ENCODE data around the gene ZNF568. TPM values are rescaled to one million over a fixed set of nuclear protein-coding genes. Genes with fewer than 3 reads are reported as not detected.

ZNF568 gene
- total and polyA plus RNA-seq, 9 of the 15 experiments (the other 6 are each of a cell fraction or from before 2014, with no cell fraction given), result 0.04 to 0.36 (median 0.07) TPM; not detected in 1

DNA sequence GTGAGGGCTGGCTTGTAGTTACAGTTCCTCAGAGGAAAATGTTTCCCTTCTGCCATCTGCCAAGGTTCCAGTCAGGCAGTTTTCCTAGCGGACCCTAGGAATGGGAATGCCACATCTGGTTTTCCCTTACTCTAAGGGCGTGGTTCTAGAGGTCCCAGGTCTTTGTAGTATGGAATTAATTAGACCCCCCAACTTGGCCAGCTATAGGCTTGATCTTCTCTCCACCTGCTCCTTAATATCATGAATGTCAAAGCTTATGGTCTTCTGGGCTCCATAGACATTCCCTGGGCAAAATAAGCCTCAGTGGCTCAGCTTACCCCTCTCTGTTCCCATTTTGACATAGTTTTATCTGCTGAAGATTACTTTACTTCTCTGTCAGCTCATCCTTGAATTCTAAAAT lies 70.0 kb downstream of the ZNF568 start:
- FAIRE-seq (no peak), DNase-seq (ENCODE audit: extremely low read depth in 1 of 4, low spot score in 3 of 4) (no peak), ATAC-seq (no peak)
- H3K4me2 ChIP-seq (ENCODE audit: insufficient read depth, low read length), result no peak overlapping the region
- H3K27ac ChIP-seq (ENCODE audit: extremely low read depth, low read depth, low read length), result no peak overlapping the region
- no peaks in the 10 kb centered on the region for H3K4me1 ChIP-seq (replicated peaks in 1 of 2; ENCODE audit: control insufficient read depth in 2 of 2, insufficient read depth in 2 of 2, low read length in 2 of 2)
- no peak overlapping the region for H3K4me3 ChIP-seq
- H3K79me2 ChIP-seq (ENCODE audit: control insufficient read depth, insufficient read depth, low read length), result no peaks in the 10 kb centered on the region
- CTCF ChIA-PET (ENCODE audit: low intra/inter-chr PET ratio), result no interaction called here
- H3K9me1 ChIP-seq (ENCODE audit: control insufficient read depth, insufficient read depth, low read length), result no peaks in the 10 kb centered on the region
- TF ChIP-seq, protein P1, sequence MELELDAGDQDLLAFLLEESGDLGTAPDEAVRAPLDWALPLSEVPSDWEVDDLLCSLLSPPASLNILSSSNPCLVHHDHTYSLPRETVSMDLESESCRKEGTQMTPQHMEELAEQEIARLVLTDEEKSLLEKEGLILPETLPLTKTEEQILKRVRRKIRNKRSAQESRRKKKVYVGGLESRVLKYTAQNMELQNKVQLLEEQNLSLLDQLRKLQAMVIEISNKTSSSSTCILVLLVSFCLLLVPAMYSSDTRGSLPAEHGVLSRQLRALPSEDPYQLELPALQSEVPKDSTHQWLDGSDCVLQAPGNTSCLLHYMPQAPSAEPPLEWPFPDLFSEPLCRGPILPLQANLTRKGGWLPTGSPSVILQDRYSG (tag; conservative IDR thresholded peaks at IDR 0.05; ENCODE audit: low read depth), result no peak
- no peak for TF ChIP-seq SP1 (CRISPR knock-in tag; IDR thresholded peaks at IDR 0.05)
- no peak for TF ChIP-seq CHD4 (IDR thresholded peaks at IDR 0.05; ENCODE audit: insufficient read depth, insufficient replicate concordance, low read depth, low read length, poor library complexity, severe bottlenecking)
- no peak for TF ChIP-seq SAFB (IDR thresholded peaks at IDR 0.05; ENCODE audit: borderline replicate concordance, low read depth, low read length)
- TF ChIP-seq, protein P2, sequence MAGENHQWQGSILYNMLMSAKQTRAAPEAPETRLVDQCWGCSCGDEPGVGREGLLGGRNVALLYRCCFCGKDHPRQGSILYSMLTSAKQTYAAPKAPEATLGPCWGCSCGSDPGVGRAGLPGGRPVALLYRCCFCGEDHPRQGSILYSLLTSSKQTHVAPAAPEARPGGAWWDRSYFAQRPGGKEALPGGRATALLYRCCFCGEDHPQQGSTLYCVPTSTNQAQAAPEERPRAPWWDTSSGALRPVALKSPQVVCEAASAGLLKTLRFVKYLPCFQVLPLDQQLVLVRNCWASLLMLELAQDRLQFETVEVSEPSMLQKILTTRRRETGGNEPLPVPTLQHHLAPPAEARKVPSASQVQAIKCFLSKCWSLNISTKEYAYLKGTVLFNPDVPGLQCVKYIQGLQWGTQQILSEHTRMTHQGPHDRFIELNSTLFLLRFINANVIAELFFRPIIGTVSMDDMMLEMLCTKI (IDR thresholded peaks at IDR 0.05; ENCODE audit: partially characterized antibody), result no peak
- TF ChIP-seq KHSRP (IDR thresholded peaks at IDR 0.05), result no peak
- no peak for TF ChIP-seq SMARCB1 (IDR thresholded peaks at IDR 0.05; ENCODE audit: insufficient read length, low read depth)
- TF ChIP-seq, protein P3, sequence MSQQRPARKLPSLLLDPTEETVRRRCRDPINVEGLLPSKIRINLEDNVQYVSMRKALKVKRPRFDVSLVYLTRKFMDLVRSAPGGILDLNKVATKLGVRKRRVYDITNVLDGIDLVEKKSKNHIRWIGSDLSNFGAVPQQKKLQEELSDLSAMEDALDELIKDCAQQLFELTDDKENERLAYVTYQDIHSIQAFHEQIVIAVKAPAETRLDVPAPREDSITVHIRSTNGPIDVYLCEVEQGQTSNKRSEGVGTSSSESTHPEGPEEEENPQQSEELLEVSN (IDR thresholded peaks at IDR 0.05; ENCODE audit: borderline replicate concordance in 1 of 2, extremely low read depth in 1 of 2, insufficient read depth in 1 of 2, insufficient read length in 1 of 2, low read depth in 1 of 2, low read length in 1 of 2, poor library complexity in 1 of 2, severe bottlenecking in 1 of 2), result no peak
- no peak for TF ChIP-seq ZNF384 (IDR thresholded peaks at IDR 0.05; ENCODE audit: low read depth, low read length)
- TF ChIP-seq EHMT2 (IDR thresholded peaks at IDR 0.05), result no peak
- TF ChIP-seq MTA2 (IDR thresholded peaks at IDR 0.05; ENCODE audit: low read depth), result no peak
- TF ChIP-seq ZNF830 (CRISPR knock-in tag; IDR thresholded peaks at IDR 0.05), result no peak
- TF ChIP-seq RBBP5 (IDR thresholded peaks at IDR 0.05; ENCODE audit: borderline replicate concordance, insufficient read depth, low read length, poor library complexity, severe bottlenecking), result no peak
- H4K20me1 ChIP-seq (replicated peaks; ENCODE audit: control insufficient read depth, insufficient read depth, low read length), result no peaks in the 10 kb centered on the region
- BruUV-seq (replicated peaks), result no TSS peak
- 0% methylated on average over 2 of the region's 2 CpGs for WGBS (ENCODE audit: insufficient coverage, low coverage, missing lambda C conversion rate)
- in situ Hi-C loops (cut with MboI), result no loop called here
- H2AFZ ChIP-seq (ENCODE audit: low read depth, low read length), result no peak overlapping the region
- no peaks in the 10 kb centered on the region for H3K27me3 ChIP-seq (ENCODE audit: control insufficient read depth in 2 of 2, insufficient read depth in 2 of 2, low read length in 2 of 2)
- POLR2A ChIA-PET, result no interaction called here
- no peaks in the 10 kb centered on the region for H3K36me3 ChIP-seq (ENCODE audit: control insufficient read depth, insufficient read depth, low read length)
- H3K9ac ChIP-seq (ENCODE audit: insufficient read depth in 1 of 2, low read depth in 2 of 2, low read length in 2 of 2), result no peak overlapping the region
- peaks cover 2% of the 10 kb centered on the region; the same call in 1 of the 2 replicates for H3K9me3 ChIP-seq (replicated peaks; ENCODE audit: control insufficient read depth, insufficient read depth, low read depth, low read length)
- intact Hi-C loops (cut with micrococcal nuclease), result no loop called here

Data from K562 (cell line).